ENCODE measurements around the gene PRRT1.
A peak's percentile ranks its signal among the peaks of the same experiment; 100 is the strongest.
"Not testable (repeated sequence)": the region's sequence is repeated elsewhere in the genome, so short reads cannot be mapped to it uniquely, and the experiment has no call there.

PRRT1 gene

DNA sequence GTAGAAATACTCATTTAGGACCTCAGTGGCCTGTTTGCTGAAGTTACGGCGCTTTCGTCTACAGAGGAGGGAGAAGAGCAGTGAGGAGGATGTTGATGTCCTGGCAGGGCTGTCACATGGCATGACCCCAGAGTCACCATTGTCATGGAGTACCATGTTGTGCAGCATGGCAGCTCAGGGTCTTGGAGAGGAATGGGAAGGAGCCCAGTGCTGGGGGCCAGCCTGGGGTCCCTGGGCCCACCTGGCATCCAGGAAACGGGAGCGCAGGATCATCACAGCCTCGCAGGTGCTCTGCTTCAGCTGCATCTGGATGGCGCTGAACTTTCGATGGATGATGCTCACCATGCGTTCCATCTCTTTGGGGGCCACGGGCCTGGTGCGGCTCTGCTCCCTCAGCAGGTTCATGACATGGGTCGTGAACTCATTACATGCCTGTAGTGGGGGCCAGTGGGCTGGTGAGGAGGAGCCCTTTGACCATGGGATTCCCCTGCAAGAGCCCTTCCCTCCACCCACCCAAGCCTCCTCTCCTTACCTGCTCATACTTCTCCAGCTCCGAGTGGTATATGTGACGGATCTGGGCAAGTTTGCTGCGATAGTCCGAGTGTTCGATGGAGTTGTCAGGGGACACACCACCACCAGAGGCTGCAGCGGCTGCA, 36.1 kb upstream of the PRRT1 start:
- DNase-seq (ENCODE audit: low spot score) = not testable (repeated sequence)

DNA sequence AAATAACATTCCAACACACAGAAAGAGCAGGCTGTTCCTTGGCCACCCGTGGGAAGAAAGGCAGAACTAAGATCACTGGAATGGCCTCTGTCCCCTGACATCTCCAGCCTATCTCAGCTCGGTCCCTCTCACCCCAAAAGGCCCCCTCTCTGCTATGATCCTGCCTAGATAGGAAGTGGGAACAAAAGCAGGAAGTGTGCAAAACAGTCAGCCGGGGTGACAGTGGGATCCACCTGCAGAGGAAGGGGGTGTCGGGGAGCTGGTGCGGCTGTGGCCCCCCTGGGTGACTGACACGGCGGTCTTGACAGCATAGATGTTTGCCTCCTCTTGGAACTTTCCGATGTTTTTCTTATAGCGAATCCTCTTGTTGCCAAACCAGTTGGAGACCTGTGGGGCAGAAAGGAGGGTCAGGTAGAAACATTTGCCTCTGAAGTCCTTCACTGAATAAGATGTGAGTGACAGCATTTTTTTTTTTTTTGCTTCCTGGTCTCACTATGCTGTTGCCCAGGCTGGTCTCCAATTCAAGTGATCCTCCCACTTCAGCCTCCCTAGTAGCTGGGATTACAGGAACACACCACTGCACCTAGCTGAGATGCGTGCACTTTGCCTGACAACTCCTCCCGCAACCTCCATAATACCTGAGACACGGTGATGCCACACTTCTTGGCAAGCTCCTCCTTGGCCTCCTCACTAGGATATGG, 35.4 kb upstream of the PRRT1 start:
- no peak for DNase-seq (ENCODE audit: low spot score)

DNA sequence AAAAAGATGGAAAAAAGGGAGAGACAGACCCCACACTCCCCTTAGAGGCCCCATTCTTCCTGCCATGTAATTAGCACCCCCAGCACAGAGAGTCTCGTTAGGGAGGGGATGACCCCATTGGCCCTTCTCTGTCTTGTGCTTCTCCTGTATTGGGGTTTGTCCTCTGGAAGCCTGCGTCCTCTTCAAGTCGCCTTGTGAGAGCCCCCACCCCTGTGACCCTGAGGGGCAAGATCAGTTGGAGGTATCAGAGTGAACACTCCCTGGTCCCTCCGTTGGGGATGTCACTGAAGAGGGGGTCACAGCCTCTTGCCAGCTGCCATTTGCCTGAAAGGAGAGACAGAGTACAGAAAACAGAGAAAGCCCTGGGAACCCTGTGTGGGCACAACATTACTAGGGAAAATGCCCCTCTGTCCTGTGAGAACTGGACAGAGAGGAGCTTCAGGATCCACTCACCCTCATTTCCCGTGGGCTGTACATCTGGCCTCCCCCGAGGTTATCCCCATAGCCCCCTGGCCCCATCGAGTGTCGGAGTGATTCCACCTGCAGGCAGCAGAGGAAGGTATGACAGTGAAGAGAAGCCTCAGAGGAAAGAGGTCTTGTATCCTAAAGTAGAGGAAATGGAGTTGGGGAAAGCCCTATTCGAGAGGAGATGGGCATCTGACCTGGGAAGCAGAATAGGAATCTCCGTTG, 34.6 kb upstream of the PRRT1 start:
- not testable (repeated sequence) for DNase-seq (ENCODE audit: low spot score)

DNA sequence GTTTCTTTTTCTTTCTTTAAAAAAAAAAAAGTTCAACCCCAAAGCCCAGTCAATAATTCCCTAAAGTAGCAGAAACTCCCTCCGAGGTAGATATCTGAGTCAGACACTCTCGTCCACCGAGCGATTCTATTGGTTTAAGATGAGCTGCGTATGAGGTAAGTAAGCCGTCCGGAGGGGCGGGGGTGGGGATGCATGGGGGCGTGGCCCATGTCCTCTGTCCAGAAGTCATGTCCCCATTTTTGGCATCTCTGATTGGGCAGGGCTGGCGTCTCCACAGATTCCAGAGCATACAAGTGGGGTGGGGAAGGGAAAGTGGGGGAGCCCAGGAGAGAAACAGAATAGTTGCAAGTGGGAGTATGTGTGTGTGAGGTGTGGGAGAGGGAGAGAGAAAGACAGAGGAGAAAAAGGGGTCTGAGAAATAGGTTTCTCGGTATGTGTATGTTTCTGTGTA, 34.0 kb upstream of the PRRT1 start:
- peak; percentile 80 for DNase-seq (ENCODE audit: low spot score)

DNA sequence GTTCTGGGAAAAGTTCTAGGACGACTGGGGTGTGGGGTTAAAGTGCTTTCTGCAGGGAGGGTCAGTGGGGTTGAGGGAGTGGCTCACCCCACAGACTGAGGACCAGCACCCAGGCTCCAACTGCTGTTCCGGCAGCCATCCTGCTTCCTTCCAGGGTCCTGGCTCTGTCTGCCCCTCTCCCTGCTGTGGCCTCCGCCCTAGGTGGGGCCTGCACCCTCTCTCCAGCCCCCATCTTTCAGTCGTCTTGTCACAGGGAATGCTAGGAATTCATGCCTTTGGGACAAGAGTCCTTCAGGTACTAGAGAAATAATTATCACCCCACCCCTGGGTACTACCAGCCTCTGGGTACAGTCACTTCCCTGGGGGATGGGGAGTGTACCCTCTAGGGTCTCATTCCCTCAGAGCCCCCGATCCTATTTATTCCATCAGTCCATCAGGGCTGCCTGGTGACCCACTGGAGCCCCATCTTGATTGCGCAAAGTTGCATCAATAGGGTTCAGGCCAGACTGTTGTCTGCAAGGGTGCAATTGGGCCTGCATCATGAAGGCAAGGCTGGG, 32.4 kb upstream of the PRRT1 start, which contains the start of gene AGER:
AGER (minus strand) TSS at position 170 of the 557 bp plus-strand sequence; CDS start at position 139, 31 bp downstream.
- no peak for DNase-seq (ENCODE audit: low spot score)

DNA sequence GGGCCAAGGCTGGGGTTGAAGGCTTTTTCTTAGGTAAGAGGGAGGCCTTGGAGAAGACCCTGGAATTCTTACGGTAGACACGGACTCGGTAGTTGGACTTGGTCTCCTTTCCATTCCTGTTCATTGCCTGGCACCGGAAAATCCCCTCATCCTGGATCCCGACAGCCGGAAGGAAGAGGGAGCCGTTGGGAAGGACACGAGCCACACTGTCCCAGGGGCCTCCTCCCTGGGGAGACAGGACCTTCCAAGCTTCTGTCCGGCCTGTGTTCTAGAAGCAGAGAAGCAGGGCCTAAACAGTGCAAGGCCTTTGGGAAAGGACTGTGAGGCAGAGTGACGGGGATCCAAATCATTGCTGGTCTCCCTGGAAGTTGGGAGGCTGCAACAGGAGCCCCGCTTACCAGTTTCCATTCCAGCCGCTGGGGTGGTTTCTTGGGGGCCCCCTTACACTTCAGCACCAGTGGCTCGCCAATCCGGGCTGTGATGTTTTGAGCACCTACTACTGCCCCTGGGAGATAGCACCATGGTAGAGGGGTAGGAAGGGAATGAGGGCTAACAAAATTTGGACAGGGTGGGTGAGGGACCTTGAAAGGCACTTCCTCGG, 31.8 kb upstream of the PRRT1 start:
- DNase-seq (ENCODE audit: low spot score) = no peak

DNA sequence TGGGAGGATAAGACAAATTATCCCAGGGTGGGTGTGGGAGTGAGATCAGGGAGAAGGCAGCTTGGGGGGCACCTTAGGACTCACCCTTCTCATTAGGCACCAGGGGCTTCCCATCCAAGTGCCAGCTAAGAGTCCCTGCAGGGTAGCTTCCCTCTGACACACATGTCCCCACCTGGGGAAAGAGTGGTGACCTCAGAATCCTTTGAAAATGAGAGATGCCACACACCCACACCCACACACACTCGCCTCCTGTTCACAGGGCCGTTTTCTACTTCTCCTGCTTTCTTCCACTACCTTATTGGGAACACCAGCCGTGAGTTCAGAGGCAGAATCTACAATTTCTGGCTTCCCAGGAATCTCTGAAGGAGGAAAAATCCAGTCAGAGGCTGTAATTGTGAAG, 31.3 kb upstream of the PRRT1 start:
- no peak for DNase-seq (ENCODE audit: low spot score)

DNA sequence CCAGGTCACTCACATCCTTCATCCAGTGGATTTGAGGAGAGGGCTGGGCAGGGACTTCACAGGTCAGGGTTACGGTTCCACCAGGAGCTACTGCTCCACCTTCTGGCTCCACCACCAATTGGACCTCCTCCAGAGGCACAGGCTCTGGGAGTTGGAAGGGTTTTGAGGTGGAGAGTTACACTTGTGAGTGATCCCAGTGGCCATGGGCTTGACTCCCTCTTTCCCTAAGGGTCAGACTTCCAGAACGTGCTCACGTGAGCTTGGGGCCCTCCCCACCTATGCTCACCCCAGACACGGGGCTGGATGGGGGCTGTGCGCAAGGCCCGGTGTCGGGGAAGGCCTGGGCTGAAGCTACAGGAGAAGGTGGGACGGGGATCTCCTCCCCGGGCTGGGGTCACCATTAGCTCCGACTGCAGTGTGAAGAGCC, 30.8 kb upstream of the PRRT1 start:
- no peak for DNase-seq (ENCODE audit: low spot score)

DNA sequence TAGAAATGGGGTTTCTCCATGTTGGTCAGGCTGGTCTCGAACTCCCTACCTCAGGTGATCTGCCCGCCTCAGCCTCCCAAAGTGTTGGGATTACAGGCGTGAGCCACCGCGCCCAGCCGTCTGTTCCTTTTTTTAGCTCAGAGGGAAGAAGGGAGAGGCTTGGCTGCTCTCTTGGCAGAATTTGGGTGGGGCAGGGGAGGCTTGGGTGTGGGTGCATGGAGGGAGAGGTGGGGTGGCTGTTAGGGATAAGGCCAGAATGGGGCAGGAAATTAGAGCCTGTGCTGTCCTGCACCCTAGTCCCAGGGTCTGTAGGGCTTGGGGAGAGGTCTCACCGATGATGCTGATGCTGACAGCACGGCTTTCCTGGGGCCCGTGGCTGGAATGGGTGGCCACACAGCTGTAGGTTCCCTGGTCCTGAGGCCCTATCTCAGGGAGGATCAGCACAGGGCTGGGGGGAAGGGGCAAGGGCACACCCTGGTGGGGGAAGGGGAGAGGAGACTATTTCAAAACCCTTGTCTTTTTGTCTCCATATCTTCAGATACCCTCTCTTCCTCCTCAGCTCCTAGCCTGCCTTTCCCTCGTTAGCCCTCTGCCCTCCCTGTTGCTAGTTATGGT, 30.3 kb upstream of the PRRT1 start:
- no peak for DNase-seq (ENCODE audit: low spot score)

DNA sequence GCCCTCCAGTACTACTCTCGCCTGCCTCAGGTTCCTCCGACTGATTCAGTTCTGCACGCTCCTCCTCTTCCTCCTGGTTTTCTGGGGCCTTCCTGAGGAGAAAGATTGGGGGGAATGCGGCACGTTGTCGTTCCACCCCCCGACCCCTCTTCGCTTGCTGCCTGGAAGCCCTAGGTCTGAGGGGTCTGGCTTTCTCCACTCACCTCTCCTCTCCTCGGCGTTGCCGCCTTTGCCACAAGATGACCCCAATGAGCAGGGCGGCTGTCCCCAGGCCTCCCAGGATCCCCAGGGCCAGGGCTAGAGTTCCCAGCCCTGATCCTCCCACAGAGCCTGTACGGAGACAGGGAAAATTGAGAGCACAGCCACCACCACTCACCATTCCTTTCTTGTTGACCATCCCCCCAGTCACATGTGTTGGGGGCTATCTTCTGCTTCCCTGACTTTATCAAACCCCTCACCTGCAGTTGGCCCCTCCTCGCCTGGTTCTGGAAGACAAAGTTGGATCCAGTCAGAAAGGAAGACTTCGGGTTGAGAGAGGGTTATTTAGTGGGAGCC, 29.5 kb upstream of the PRRT1 start:
- DNase-seq (ENCODE audit: low spot score) = no peak

DNA sequence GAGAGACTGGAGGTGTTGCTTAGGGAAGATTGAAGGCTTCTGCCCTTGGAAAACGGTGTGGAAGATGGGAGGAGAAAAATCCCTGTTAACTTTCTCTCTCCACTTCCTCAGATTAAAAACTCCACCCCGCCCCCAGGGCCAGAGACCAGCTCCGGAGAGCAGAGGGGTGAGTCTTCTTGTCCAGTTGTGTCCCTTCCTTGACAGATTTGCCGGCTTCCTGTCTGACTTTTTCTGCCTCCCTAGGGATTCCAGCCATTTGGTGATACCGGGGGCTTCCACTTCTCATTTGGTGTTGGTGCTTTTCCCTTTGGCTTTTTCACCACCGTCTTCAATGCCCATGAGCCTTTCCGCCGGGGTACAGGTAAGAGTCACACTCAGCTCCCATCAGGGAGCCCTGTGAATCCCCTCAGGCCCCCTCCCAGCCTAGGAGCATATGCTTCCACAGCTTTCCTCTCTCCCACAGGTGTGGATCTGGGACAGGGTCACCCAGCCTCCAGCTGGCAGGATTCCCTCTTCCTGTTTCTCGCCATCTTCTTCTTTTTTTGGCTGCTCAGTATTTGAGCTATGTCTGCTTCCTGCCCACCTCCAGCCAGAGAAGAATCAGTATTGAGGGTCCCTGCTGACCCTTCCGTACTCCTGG, 28.1 kb upstream of the PRRT1 start:
- DNase-seq (ENCODE audit: low spot score) = no peak

DNA sequence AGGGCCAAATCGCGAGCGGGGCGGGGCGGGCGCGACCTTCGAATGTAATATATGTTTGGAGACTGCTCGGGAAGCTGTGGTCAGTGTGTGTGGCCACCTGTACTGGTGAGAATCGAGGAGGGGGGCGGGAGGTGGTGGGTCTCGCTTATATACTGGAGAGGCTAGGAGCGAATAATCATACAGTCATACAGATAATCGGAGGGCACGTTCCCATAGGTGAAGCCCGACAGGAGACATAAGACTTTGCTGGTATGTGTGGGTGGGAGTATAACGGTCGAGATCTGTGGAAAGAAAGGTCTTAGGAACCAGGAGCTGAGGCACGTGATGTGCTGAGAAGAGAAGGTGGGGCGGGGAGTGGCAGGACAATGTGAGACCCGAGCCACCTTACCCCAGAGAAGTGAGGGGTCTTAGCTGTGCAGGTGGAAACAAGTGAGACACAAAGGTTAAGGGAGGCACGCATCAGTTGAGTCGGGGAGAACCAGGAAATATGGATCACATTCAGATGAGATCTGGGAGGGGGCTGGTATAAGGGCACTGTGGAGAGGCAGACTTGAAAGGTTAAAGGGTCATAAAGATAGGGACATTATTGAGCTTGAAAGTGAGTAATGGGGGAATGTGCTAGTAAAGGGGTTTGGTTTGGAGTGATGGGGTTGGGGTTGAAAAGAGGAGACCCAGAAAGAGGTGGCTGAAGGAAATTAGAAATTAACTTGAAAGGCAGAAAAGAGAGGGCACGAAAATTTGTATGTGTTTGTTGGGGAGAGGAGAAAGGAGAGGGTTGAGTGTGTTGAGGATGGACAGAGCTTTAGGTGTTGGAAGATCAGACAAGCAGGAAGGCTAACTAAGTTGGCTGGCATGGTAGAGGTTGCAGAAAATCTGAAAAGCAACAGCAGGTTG, 27.1 kb upstream of the PRRT1 start:
- DNase-seq (ENCODE audit: low spot score) = no peak

DNA sequence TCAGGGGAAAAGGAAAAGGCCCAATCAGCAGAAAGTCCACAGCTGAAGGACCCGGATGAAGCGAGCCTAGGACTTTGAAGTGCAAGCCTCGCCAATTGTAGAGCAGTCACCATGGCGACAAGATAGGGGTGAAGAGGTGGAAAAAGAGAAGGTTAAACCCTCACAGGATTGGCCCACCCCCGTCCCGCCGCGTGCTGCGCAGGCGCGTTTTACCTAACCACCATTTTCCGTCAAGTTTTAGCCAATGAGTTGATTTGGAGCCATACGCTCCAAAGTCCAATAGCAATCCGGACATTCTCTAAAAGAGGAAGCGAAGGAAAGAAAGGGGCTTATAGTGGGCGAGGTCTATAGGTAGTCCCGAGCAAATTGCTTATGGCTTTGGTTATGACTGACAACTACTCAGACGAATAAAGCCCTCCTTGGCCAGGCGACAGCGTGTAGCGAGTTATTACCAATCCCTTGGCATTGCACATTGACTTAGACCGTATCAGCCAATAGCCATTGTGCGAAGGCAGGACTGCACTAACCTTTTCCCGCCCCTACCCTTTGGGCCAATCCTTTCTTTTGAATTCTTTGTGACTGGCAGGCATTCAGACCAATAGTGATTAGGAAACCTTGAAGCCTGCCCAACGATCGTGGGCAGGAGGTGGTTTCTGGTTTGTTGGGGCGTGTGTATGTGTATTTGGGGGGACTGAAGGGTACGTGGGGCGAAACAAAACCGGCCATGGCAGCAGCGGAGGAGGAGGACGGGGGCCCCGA, 26.2 kb upstream of the PRRT1 start, which contains the start of gene RNF5:
RNF5 (plus strand) TSS at position 618 of the 759 bp plus-strand sequence; CDS start at position 725, 107 bp downstream.
- DNase-seq (ENCODE audit: low spot score) = peak; percentile 98

DNA sequence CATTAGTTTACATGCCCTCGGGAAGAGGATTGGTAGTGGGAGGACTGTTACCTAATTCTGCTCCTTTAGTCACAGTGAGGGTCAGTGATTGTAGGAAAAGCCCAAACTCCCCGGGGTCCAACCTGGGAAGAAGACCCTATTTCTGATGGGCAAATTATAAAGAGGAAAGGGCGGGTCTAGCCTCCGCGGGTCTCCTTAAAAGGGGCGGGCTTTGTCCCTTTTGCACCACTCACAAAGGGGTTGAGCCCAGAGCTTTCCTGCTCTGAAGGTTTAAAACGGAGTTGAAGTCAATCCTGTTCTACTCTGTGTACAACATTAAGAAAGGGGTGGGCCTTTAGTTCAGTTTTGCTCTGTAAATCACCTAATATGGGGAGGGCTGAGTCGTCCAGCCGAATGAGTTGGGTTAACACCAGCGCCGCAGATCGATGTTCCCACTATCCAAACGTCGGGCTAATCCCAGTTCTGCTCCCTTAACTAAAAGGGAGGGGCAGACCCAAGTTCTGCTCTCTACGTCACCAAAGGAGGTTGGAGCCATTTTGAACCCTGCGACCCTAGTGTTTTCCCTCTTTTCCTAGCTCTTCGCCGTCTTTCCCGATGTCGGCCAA, 25.5 kb upstream of the PRRT1 start:
- DNase-seq (ENCODE audit: low spot score) = no peak

DNA sequence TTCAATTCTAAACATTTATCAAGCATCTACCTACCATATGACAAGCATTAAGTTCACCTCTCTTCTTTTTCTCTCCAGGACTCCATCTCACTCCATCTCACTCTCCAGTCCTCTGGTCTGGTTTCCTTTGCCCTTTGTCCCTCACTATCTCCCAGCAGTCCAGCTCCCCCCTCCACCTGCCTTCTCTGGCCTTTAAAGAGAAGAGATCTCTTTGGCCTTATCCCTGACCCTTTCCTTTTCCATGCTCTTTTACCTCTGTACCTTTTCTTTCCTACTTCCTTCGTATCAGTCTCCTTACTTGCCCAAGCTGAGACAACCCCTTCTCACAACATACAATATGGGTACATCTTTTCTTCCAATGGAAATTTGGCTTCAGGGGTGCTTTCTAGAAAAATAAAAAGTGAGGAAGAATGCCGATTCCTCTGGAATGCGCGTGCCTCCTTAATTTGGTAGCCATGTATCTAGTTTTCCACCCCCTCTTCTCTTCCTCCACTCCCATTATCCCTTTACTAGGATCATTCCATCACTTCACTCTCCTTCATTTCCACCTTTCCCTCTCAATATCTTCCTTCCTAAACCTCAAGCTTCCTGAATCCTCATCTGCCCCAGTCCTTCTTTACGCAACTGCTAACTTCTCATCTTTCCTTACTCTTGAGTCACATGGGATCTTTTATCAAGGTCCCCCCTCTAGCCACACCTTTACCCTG, 24.9 kb upstream of the PRRT1 start:
- DNase-seq (ENCODE audit: low spot score) = no peak

DNA sequence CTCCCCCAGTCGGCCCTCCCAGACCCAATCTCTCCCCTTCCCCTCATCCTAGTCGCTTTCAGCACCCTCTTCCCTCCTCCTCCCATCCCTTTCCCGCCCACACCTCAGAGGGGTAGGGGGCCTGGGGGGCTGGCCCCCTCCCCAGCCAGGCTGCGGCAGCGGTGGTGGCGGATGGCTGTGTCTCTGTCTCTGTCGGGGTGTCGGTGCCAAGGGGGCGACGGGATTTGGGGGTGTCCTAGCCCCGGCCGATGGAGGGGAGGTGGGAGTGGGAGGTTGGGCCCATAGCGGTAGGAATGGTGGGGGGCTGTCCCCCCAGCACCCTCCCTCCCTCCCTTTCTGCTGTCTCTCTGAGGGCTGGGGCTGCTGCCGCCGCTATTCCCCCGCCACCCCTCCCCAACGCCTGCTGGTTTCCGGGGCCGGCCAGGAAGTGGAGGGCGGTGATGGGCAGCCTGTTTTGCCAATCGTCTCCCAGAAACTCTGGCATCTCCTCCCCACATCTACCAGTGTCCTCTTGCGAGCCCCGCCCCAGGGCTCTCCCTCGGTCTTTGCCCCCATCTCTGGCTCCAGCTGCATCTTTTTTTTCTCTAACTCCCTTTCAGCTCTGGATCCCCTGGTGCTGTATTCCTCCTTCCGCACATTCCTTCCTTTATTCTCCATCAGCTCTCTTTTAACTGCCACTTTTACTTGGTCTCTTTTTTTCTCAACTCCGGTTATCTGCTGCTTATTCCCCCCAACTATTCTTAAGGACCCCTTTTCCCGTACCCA, 24.2 kb upstream of the PRRT1 start, which contains the start of gene AGPAT1:
AGPAT1 (minus strand) TSS at position 374 of the 765 bp plus-strand sequence. CDS start 4,588 bp downstream, outside the sequence.
- peak; percentile 98 for DNase-seq (ENCODE audit: low spot score)

DNA sequence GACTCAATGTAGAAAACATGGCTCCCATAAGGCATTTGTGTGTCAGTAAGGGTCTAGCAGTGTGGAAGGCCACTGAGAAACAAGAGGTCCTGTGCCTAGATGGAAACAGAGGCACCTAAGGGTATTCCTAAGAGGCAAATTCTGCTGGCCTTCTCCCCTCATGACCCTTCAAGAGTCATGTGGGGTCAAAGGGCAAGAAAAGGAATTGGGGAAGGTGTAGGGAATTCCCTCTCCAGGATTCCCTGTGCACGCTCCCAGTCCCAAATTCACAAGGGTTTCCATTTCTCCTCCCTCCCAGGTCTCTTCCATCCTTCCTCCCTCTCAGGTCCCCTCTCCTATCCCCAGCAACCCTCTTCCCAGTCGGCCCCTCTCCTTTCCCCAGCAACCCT, 23.6 kb upstream of the PRRT1 start:
- DNase-seq (ENCODE audit: low spot score) = no peak

Data from hepatic stellate cell (primary cell).